B cell (primary cell): Measurements from ENCODE around the gene KRTAP5-2. TPM values are rescaled to one million over a fixed set of nuclear protein-coding genes. Genes with fewer than 3 reads are reported as not detected.
A peak's percentile ranks its signal among the peaks of the same experiment; 100 is the strongest.

ENCODE experiments used
- ATAC-seq: fragments of 200-7000 bp; cut with Tn5 transposase; one replicate; pipeline ENCODE4 v1.10.0; 2021; ENCODE audit warnings: low read depth, mild to moderate bottlenecking, moderate number of reproducible peaks, moderate library complexity
- CTCF ChIA-PET: fragments of 350-600 bp; sonication (Branson Sonifier 250); formaldehyde crosslinking; loops from one replicate; lab custom pipeline; 2021; ENCODE audit warnings: antibody characterized with exemption, inconsistent platforms; lab: Charles Lee
- POLR2A ChIA-PET: fragments of 350-600 bp; sonication (Branson Sonifier 250); formaldehyde crosslinking; loops from one replicate; lab custom pipeline; 2021; ENCODE audit warnings: antibody characterized with exemption; lab: Charles Lee
- DNase-seq: peaks from one replicate; pipeline ENCODE4 v3.0.0; 2013
- H2AFZ ChIP-seq: 2 replicates; pipeline ENCODE4 v1.6.1; 2012; ENCODE audit warnings: mild to moderate bottlenecking, low read depth, low read length; ENCODE audit not compliant: insufficient read depth, poor library complexity, severe bottlenecking
- H3K27ac ChIP-seq, 2 donors: 1 replicate in 1 of 2; 2 replicates in 1 of 2; pipeline ENCODE4 v1.5.1; 2012 to 2013; ENCODE audit warnings: low read length in 2 of 2, mild to moderate bottlenecking in 2 of 2, moderate library complexity in 1 of 2
- H3K27me3 ChIP-seq, 4 experiments: fragments of 200-600 bp in 1 of 4; sonication (generic) in 1 of 4; replicated peaks in 1 of 4; 1 replicate in 2 of 4; 2 replicates in 2 of 4; pipeline versions ENCODE4 v1.6.1 to v1.7.0; 2013 to 2016; ENCODE audit warnings: low read length in 3 of 4, mild to moderate bottlenecking in 2 of 4, mixed read lengths in 1 of 4, moderate library complexity in 1 of 4; ENCODE audit not compliant: insufficient read depth in 4 of 4, control insufficient read depth in 3 of 4; ENCODE audit errors: control extremely low read depth in 1 of 4
- H3K36me3 ChIP-seq, 2 experiments: replicated peaks in 1 of 2; 1 replicate in 1 of 2; 2 replicates in 1 of 2; pipeline versions ENCODE4 v1.6.1 to v1.7.1; 2013; ENCODE audit warnings: low read length in 1 of 2; ENCODE audit not compliant: insufficient read depth in 2 of 2, control insufficient read depth in 1 of 2; ENCODE audit errors: control extremely low read depth in 1 of 2, extremely low read depth in 1 of 2
- H3K4me1 ChIP-seq, 2 donors: fragments of 200-600 bp in 1 of 2; sonication (generic) in 1 of 2; 1 replicate in 1 of 2; 2 replicates in 1 of 2; pipeline versions ENCODE4 v1.5.1 to v1.6.1; 2013 to 2017; ENCODE audit warnings: low read length in 2 of 2; ENCODE audit not compliant: control insufficient read depth in 2 of 2, insufficient read depth in 2 of 2
- H3K4me2 ChIP-seq: replicated peaks from 2 replicates; pipeline ENCODE3; 2012; ENCODE audit warnings: mild to moderate bottlenecking, low read depth, low read length; ENCODE audit not compliant: poor library complexity, severe bottlenecking
- H3K4me3 ChIP-seq, 5 experiments: fragments of 200-600 bp in 1 of 5; sonication (generic) in 1 of 5; 1 replicate in 3 of 5; 2 replicates in 2 of 5; pipeline versions ENCODE4 v1.5.1 to v1.7.0; 2011 to 2016; ENCODE audit warnings: low read length in 4 of 5, mild to moderate bottlenecking in 4 of 5, low read depth in 2 of 5, control low read depth in 1 of 5, moderate library complexity in 1 of 5; ENCODE audit not compliant: insufficient read depth in 1 of 5; ENCODE audit errors: control extremely low read depth in 1 of 5, extremely low read depth in 1 of 5
- H3K79me2 ChIP-seq: fragments of 200-600 bp; sonication (generic); one replicate; pipeline ENCODE4 v1.6.0; 2016; ENCODE audit warnings: low read length; ENCODE audit not compliant: control insufficient read depth, insufficient read depth
- H3K9ac ChIP-seq: fragments of 200-600 bp; sonication (generic); 2 replicates; pipeline ENCODE4 v1.6.1; 2017; ENCODE audit warnings: mild to moderate bottlenecking, low read length, moderate library complexity
- H3K9me3 ChIP-seq, 3 donors: one replicate each; pipeline versions ENCODE4 v1.6.1 to v1.7.1; 2013; ENCODE audit warnings: low read length in 2 of 3; ENCODE audit not compliant: control insufficient read depth in 2 of 3, insufficient read depth in 1 of 3; ENCODE audit errors: control extremely low read depth in 1 of 3
- H4K20me1 ChIP-seq: 2 replicates; pipeline ENCODE4 v1.6.0; 2012; ENCODE audit warnings: mild to moderate bottlenecking, low read length; ENCODE audit not compliant: insufficient read depth, control insufficient read depth, poor library complexity, severe bottlenecking
- H3K27ac Mint-ChIP-seq: one replicate; pipeline ENCODE4 v1.8.0; 2021; ENCODE audit warnings: mixed read lengths
- H3K27me3 Mint-ChIP-seq: one replicate; pipeline ENCODE4 v1.8.0; 2021; ENCODE audit warnings: mixed read lengths
- H3K4me1 Mint-ChIP-seq: one replicate; pipeline ENCODE4 v1.8.0; 2021; ENCODE audit warnings: mixed read lengths
- H3K4me3 Mint-ChIP-seq: one replicate; pipeline ENCODE4 v1.8.0; 2021; ENCODE audit warnings: mixed read lengths
- H3K9me3 Mint-ChIP-seq: one replicate; pipeline ENCODE4 v1.8.0; 2022; ENCODE audit warnings: mixed read lengths; ENCODE audit not compliant: insufficient read depth
- CTCF ChIP-seq: fragments of 200-600 bp; IDR thresholded peaks from one replicate; pipeline ENCODE4 v1.8.0; 2022; ENCODE audit warnings: antibody characterized with exemption, mild to moderate bottlenecking
- EZH2 ChIP-seq: IDR thresholded peaks from 2 replicates; pipeline ENCODE4 v1.6.1; 2012; ENCODE audit warnings: borderline replicate concordance, low read depth, mild to moderate bottlenecking, moderate library complexity, low read length; ENCODE audit not compliant: insufficient read depth, poor library complexity, severe bottlenecking
- WGBS: methylation state at CpG from one replicate; pipeline ENCODE4 v1.1.5; 2013; ENCODE audit warnings: missing lambda C conversion rate; ENCODE audit not compliant: insufficient coverage; 5-methylcytosine and 5-hydroxymethylcytosine counted together
- intact Hi-C: fragments of 100-400 bp; cut with micrococcal nuclease; formaldehyde crosslinking; loops from one replicate; pipeline ENCODE4 v1.10.0; 2022
- polyA plus RNA-seq: library from polyadenylated mRNA; depleted of rRNA; stranded (reverse); fragments of >200 nt; gene quantifications from 2 replicates; pipeline ENCODE4 v1.2.3, GENCODE V29; 2012
- total RNA-seq, 2 donors: library from RNA; stranded (reverse); fragments of 120-200 nt in 1 of 2; gene quantifications; 1 replicate in 1 of 2; 2 replicates in 1 of 2; pipeline versions ENCODE4 v1.2.3 to v1.2.4, GENCODE V29; 2013 to 2022

KRTAP5-2 gene
- total and polyA plus RNA-seq, 2 donors (not counting 1 experiment from before 2014, with no cell fraction given), result 0.36 TPM; not detected in 1

DNA sequence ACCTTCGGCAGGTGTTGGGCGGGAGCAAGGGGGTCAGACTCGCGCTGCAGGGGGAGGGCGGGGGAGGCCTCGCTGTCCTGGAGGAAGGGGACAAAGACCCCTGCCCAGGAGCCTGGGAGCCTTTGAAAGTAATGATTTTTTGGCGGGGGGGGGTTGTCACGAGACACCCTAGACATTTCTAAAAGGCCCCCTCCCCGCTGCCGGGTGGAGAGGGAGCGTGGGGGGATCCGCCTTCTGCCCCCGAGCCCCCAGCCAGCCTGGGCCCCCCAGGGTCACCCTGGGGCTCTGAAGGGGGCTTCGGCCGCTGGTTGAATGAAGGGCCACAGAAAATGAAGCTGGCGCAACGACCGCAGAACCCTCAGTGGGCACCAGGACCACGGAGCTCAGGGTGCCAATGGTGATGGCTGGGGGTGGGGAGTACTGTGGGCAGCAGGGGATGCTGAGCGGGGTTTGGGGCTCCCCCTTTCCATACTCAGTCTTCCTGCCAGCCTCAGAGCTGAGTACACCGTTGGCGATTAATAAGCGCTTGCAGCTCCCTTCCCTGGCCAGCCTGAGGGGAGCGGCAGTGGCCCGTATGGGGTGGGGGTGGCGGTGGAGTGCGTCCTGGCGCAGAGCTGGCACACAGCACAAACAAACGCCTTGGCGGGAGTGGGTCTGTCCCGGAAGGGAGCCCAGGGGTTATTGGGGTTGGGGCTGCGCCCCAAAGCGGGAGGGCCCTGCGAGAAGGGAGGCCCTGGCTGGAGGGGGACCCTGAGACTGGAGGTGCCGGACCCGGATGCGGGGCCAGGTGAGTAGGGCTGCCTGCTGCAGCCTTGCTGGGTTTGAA, 24.8 kb downstream of the KRTAP5-2 start:
- WGBS, result 4% methylated on average over 22 of the region's 37 CpGs
- intact Hi-C loops, result loop anchor here (5.0 kb wide), 2 partner anchors 121 to 311 kb away; no protein-coding TSS in a partner anchor
- peaks cover 3% of the 10 kb centered on the region for H3K9me3 Mint-ChIP-seq

More for the DNA sequence above, 24.8 kb downstream of the KRTAP5-2 start:
- H3K4me1 Mint-ChIP-seq, result peaks cover 20% of the 10 kb centered on the region
- peaks cover 31 to 33% of the 10 kb centered on the region in 2 donors for H3K4me1 ChIP-seq
- no peaks in the 10 kb centered on the region for H3K79me2 ChIP-seq
- H3K9ac ChIP-seq, result peak overlapping the region; percentile 86
- peak overlapping the region; percentile 96 for H3K4me2 ChIP-seq
- peak overlapping the region in 4 of 5 experiments; percentile 40 to 75 (median 64) for H3K4me3 ChIP-seq
- H3K36me3 ChIP-seq, result no peaks in the 10 kb centered on the region
- peak overlapping the region; percentile 85 for H3K27ac ChIP-seq
- TF ChIP-seq CTCF (no peak), EZH2 (no peak)
- peaks cover 13% of the 10 kb centered on the region for H3K27me3 Mint-ChIP-seq
- H4K20me1 ChIP-seq, result no peaks in the 10 kb centered on the region
- DNase-seq (peak; percentile 65), ATAC-seq (peak; percentile 2)
- H3K9me3 ChIP-seq, result peaks cover 0 to 6% (median 3%) of the 10 kb centered on the region in 3 donors
- POLR2A ChIA-PET, result interaction anchor here (0.8 to 2.0 kb wide), 2 partner anchors 16 to 26 kb away, joined by 4 to 9 read pairs; no protein-coding TSS in a partner anchor
- H2AFZ ChIP-seq, result peak overlapping the region; percentile 39
- H3K27me3 ChIP-seq, result peaks cover 0 to 36% (median 9%) of the 10 kb centered on the region in 4 experiments
- H3K4me3 Mint-ChIP-seq, result peak overlapping the region; percentile 84
- CTCF ChIA-PET, result interaction anchor here (0.8 to 4.2 kb wide), 13 partner anchors 8 to 371 kb away, joined by 3 to 60 read pairs (median 8); partner anchors contain the start of gene BRSK2
- H3K27ac Mint-ChIP-seq, result peak overlapping the region; percentile 85
